Measurements from ENCODE around the gene SH3BP5. TPM values are rescaled to one million over a fixed set of nuclear protein-coding genes. Genes with fewer than 3 reads are reported as not detected.

The SH3BP5 gene
- total RNA-seq, 1 experiment from 2014 or later = 13.9 TPM

DNA sequence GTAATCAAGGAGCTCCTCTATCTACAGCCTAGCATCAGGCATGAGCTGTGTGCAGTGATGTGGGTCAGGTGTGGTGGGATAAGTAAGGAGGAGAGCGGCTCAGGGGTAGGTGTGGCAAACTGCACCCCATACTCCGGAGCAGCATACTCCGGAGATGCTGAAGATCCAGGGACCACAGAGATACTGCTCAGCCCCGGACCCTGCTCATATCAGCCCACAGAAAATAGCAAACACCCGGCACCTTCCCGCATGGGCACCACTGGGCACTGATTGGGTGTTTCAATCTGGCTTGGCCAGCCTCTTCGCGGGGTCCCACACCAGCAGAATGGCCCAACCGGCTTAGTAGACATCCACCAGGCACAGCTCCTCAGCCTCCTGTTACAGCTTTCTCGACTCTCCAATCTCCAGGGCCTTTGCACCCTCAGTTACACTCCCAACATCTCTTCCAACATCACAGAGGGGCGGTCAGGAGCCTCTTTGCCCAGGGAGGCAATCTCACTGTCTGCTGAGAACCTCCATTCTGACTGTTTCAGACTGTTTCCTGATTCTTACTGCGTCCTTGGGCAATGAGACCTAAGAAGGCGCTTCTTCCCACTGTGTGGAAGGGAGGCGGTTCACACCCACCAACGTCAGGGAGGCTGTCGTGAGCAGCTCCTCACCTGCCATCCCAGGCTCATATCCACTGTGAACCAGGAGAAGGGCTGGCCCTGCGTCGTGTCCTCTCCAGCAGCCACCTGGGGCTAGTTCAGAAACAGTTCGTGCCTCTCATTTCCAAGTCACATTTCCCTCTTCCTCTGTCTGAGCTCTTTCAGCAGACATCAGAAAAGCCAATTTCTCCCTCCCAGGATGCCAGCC lies 66.5 kb downstream of the SH3BP5 start:
- H3K9me3 ChIP-seq (ENCODE audit: control insufficient read depth in 1 of 2, insufficient read depth in 1 of 2, low read depth in 1 of 2, low read length in 2 of 2) = no peaks in the 10 kb centered on the region
- ChIA-PET CTCF (interaction anchor here (0.6 to 4.2 kb wide), 6 partner anchors 18 to 158 kb away, joined by 3 to 72 read pairs (median 10); partner anchors contain the start of gene SH3BP5), POLR2A (no interaction called here), RAD21 (ENCODE audit: low non-redundant PET in 1 of 2, low total read pairs in 2 of 2, uncharacterized antibody in 2 of 2, unreplicated experiment in 2 of 2) (no interaction called here)
- intact Hi-C loops (cut with micrococcal nuclease) = no loop called here
- no peak overlapping the region for H3K9ac ChIP-seq (ENCODE audit: low read length)
- DNase-seq (ENCODE audit: low read depth, low spot score) (no peak), ATAC-seq (no peak)
- H2AFZ ChIP-seq (ENCODE audit: low read depth, low read length, poor library complexity, severe bottlenecking) = no peak overlapping the region
- no peaks in the 10 kb centered on the region for H4K20me1 ChIP-seq (ENCODE audit: insufficient read depth)
- H3K4me3 ChIP-seq (replicated peaks in 1 of 2; ENCODE audit: low read depth in 1 of 2, low read length in 2 of 2) = no peak overlapping the region
- H3K27me3 ChIP-seq (ENCODE audit: insufficient read depth, low read length) = no peaks in the 10 kb centered on the region
- H3K36me3 ChIP-seq (ENCODE audit: control insufficient read depth in 1 of 2, insufficient read depth in 2 of 2, low read length in 2 of 2) = no peaks in the 10 kb centered on the region
- no peak overlapping the region for H3K27ac ChIP-seq (ENCODE audit: low read depth, low read length)
- no peak for TF ChIP-seq JUND (IDR thresholded peaks at IDR 0.05)
- TF ChIP-seq SP1 (IDR thresholded peaks at IDR 0.05; ENCODE audit: low read depth) = no peak
- TF ChIP-seq, protein P1, sequence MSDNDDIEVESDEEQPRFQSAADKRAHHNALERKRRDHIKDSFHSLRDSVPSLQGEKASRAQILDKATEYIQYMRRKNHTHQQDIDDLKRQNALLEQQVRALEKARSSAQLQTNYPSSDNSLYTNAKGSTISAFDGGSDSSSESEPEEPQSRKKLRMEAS (IDR thresholded peaks at IDR 0.05) = no peak
- TF ChIP-seq ZFX (IDR thresholded peaks at IDR 0.05) = no peak
- no peak for TF ChIP-seq POLR2A (IDR thresholded peaks at IDR 0.05; ENCODE audit: borderline replicate concordance, extremely low read depth, insufficient read depth, insufficient read length)
- TF ChIP-seq EZH2phosphoT487 (IDR thresholded peaks at IDR 0.05; ENCODE audit: borderline replicate concordance) = no peak
- no peak for TF ChIP-seq EGR1 (IDR thresholded peaks at IDR 0.05; ENCODE audit: low read depth)
- no peak for TF ChIP-seq TCF7L2 (IDR thresholded peaks at IDR 0.05; ENCODE audit: borderline replicate concordance, extremely low read depth, insufficient read depth, insufficient read length)
- no peak for TF ChIP-seq FOSL1 (IDR thresholded peaks at IDR 0.05; ENCODE audit: low read depth)
- no peak for TF ChIP-seq POLR2AphosphoS5 (IDR thresholded peaks at IDR 0.05; ENCODE audit: low read depth, low read length)
- TF ChIP-seq SRF (IDR thresholded peaks at IDR 0.05; ENCODE audit: low read depth) = no peak
- no peak for TF ChIP-seq CEBPB (IDR thresholded peaks at IDR 0.05; ENCODE audit: low read depth)
- no peak for TF ChIP-seq CBX3 (IDR thresholded peaks at IDR 0.05; ENCODE audit: low read depth)
- TF ChIP-seq, protein P2, sequence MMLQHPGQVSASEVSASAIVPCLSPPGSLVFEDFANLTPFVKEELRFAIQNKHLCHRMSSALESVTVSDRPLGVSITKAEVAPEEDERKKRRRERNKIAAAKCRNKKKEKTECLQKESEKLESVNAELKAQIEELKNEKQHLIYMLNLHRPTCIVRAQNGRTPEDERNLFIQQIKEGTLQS (IDR thresholded peaks at IDR 0.05) = no peak
- TF ChIP-seq, protein P3, sequence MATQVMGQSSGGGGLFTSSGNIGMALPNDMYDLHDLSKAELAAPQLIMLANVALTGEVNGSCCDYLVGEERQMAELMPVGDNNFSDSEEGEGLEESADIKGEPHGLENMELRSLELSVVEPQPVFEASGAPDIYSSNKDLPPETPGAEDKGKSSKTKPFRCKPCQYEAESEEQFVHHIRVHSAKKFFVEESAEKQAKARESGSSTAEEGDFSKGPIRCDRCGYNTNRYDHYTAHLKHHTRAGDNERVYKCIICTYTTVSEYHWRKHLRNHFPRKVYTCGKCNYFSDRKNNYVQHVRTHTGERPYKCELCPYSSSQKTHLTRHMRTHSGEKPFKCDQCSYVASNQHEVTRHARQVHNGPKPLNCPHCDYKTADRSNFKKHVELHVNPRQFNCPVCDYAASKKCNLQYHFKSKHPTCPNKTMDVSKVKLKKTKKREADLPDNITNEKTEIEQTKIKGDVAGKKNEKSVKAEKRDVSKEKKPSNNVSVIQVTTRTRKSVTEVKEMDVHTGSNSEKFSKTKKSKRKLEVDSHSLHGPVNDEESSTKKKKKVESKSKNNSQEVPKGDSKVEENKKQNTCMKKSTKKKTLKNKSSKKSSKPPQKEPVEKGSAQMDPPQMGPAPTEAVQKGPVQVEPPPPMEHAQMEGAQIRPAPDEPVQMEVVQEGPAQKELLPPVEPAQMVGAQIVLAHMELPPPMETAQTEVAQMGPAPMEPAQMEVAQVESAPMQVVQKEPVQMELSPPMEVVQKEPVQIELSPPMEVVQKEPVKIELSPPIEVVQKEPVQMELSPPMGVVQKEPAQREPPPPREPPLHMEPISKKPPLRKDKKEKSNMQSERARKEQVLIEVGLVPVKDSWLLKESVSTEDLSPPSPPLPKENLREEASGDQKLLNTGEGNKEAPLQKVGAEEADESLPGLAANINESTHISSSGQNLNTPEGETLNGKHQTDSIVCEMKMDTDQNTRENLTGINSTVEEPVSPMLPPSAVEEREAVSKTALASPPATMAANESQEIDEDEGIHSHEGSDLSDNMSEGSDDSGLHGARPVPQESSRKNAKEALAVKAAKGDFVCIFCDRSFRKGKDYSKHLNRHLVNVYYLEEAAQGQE (IDR thresholded peaks at IDR 0.05; ENCODE audit: low read depth) = no peak
- no peak for TF ChIP-seq EZH2 (IDR thresholded peaks at IDR 0.05)
- no peak for TF ChIP-seq ZNF274 (IDR thresholded peaks at IDR 0.05; ENCODE audit: low read depth, low read length)
- no peak for TF ChIP-seq SIN3A (IDR thresholded peaks at IDR 0.05; ENCODE audit: low read depth)
- H3K79me2 ChIP-seq (ENCODE audit: insufficient read depth, low read length) = no peaks in the 10 kb centered on the region
- H3K9me2 ChIP-seq (ENCODE audit: insufficient read depth) = no peaks in the 10 kb centered on the region
- H3K4me1 ChIP-seq (ENCODE audit: control insufficient read depth in 1 of 2, insufficient read depth in 2 of 2, low read length in 2 of 2) = peaks cover 13 to 29% of the 10 kb centered on the region in 2 experiments
- no peak overlapping the region for H3K4me2 ChIP-seq (ENCODE audit: low read length)
- no TSS peak for BruUV-seq (replicated peaks)
